ENCODE results near the gene CDK5RAP2.

DNA sequence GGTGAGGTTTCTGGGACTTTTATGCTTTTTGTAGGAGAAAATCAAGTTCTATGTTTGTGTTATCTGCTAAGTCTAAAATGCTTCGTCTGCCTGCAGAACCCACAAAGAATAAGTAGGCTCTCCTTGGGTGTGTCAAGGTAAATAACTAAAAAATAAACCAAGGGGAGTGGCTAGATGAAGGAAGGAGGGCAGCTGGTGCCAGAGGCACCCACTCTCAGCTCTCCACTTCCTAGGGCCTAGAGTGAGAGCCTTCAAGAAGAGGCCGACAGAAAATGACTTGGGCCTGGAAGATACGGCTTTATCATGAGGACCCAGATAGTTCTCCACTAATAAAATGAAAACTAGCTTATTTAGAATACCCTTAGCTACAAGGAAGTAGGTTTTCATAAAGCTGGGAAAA is 147.4 kb downstream of the CDK5RAP2 start:
- TF ChIP-seq, protein P1, sequence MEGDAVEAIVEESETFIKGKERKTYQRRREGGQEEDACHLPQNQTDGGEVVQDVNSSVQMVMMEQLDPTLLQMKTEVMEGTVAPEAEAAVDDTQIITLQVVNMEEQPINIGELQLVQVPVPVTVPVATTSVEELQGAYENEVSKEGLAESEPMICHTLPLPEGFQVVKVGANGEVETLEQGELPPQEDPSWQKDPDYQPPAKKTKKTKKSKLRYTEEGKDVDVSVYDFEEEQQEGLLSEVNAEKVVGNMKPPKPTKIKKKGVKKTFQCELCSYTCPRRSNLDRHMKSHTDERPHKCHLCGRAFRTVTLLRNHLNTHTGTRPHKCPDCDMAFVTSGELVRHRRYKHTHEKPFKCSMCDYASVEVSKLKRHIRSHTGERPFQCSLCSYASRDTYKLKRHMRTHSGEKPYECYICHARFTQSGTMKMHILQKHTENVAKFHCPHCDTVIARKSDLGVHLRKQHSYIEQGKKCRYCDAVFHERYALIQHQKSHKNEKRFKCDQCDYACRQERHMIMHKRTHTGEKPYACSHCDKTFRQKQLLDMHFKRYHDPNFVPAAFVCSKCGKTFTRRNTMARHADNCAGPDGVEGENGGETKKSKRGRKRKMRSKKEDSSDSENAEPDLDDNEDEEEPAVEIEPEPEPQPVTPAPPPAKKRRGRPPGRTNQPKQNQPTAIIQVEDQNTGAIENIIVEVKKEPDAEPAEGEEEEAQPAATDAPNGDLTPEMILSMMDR (IDR thresholded peaks at IDR 0.05; ENCODE audit: poor library complexity): no peak
- no peak for TF ChIP-seq EZH2 (IDR thresholded peaks at IDR 0.05; ENCODE audit: borderline replicate concordance)
